RWPE1 (cell line): ENCODE data around the gene ENOX2.

ENCODE experiments used
- CTCF ChIA-PET: fragments of 350-600 bp; sonication (Branson Sonifier 250); formaldehyde crosslinking; extraction: SDS; loops from one replicate; lab custom pipeline; 2021; lab: Yijun Ruan, JAX
- POLR2A ChIA-PET: fragments of 400-600 bp; formaldehyde crosslinking; extraction: SDS; loops from one replicate; lab custom pipeline; 2020; ENCODE audit warnings: antibody characterized with exemption; ENCODE audit not compliant: low non-redundant PET; lab: Yijun Ruan, JAX
- DNase-seq: peaks from one replicate; pipeline ENCODE4 v3.0.0; 2012; ENCODE audit warnings: low spot score
- H3K27ac ChIP-seq: fragments of 450-650 bp; 2 replicates; pipeline ENCODE4 v1.5.1; 2017
- CTCF ChIP-seq: fragments of 450-650 bp; conservative IDR thresholded peaks from 2 replicates; pipeline ENCODE4 v1.5.1; 2017; ENCODE audit warnings: low read depth, mild to moderate bottlenecking

The ENOX2 gene

GRCh38 chrX:130607431-130607830 lies 295.6 kb downstream of the ENOX2 start:
- CTCF ChIA-PET: interaction anchor here (1.3 kb wide), 1 partner anchor 32 kb away, joined by 4 read pairs; no protein-coding TSS in a partner anchor
- DNase-seq: no peak
- no peak for TF ChIP-seq CTCF
- POLR2A ChIA-PET: no interaction called here
- no peak overlapping the region for H3K27ac ChIP-seq

- no peak for DNase-seq
- TF ChIP-seq CTCF: no peak
- ChIA-PET CTCF (interaction anchor here (1.3 kb wide), 1 partner anchor 31 kb away, joined by 4 read pairs; no protein-coding TSS in a partner anchor), POLR2A (no interaction called here)
- H3K27ac ChIP-seq: no peak overlapping the region
These were observed 296.6 kb downstream of the ENOX2 start for GRCh38 chrX:130606425-130606824.

- DNase-seq: no peak
- ChIA-PET CTCF (interaction anchor here (0.7 kb wide), 1 partner anchor 25 kb away, joined by 3 read pairs; no protein-coding TSS in a partner anchor), POLR2A (no interaction called here)
- no peak overlapping the region for H3K27ac ChIP-seq
- no peak for TF ChIP-seq CTCF
These were observed 298.1 kb downstream of the ENOX2 start for GRCh38 chrX:130604882-130605281.

- ChIA-PET CTCF (no interaction called here), POLR2A (no interaction called here)
- no peak for TF ChIP-seq CTCF
- H3K27ac ChIP-seq: no peak overlapping the region
- DNase-seq: no peak
These were observed 308.5 kb downstream of the ENOX2 start for GRCh38 chrX:130594453-130594916.

GRCh38 chrX:130593911-130594310 lies 309.1 kb downstream of the ENOX2 start:
- POLR2A ChIA-PET: no interaction called here
- TF ChIP-seq CTCF: no peak
- CTCF ChIA-PET: no interaction called here

GRCh38 chrX:130592204-130592603 lies 310.8 kb downstream of the ENOX2 start:
- H3K27ac ChIP-seq: no peak overlapping the region
- POLR2A ChIA-PET: no interaction called here
- CTCF ChIA-PET: no interaction called here
- DNase-seq: no peak
- TF ChIP-seq CTCF: no peak

More at GRCh38 chrX:130593911-130594310, 309.1 kb downstream of the ENOX2 start:
- no peak overlapping the region for H3K27ac ChIP-seq
- no peak for DNase-seq
